Right lobe of liver (tissue), 6 donors: ENCODE data around the gene MARCKS. TPM values are rescaled to one million over a fixed set of nuclear protein-coding genes. Genes with fewer than 3 reads are reported as not detected.

Source experiments
- ATAC-seq, 4 donors: fragments of 200-7000 bp; cut with Tn5 transposase; one replicate each; pipeline ENCODE4 v1.9.1; 2020; ENCODE audit warnings: mild to moderate bottlenecking in 4 of 4, moderate library complexity in 4 of 4
- DNase-seq, 3 donors: peaks; one replicate each; pipeline ENCODE4 v3.0.0-alpha.2; 2020
- H3K27ac ChIP-seq, 3 donors: fragments of 200-600 bp; one replicate each; pipeline ENCODE4 v1.8.0; 2022
- H3K27me3 ChIP-seq, 2 donors: fragments of 200-600 bp; one replicate each; pipeline ENCODE4 v1.8.0; 2022
- H3K36me3 ChIP-seq, 4 donors: fragments of 200-600 bp; sonication (generic) in 1 of 4; one replicate each; pipeline versions ENCODE4 v1.5.1 to v1.8.0; 2017 to 2022; ENCODE audit warnings: control low read depth in 1 of 4
- H3K4me1 ChIP-seq, 4 donors: fragments of 200-600 bp; sonication (generic) in 1 of 4; one replicate each; pipeline versions ENCODE4 v1.5.1 to v1.8.0; 2017 to 2022; ENCODE audit warnings: control low read depth in 1 of 4
- H3K4me3 ChIP-seq, 3 donors: fragments of 200-600 bp; one replicate each; pipeline ENCODE4 v1.8.0; 2022
- H3K9me3 ChIP-seq, 4 donors: fragments of 200-600 bp; sonication (generic) in 1 of 4; one replicate each; pipeline versions ENCODE4 v1.5.1 to v1.8.0; 2017 to 2022; ENCODE audit warnings: control low read depth in 1 of 4
- CTCF ChIP-seq, 4 donors: fragments of 200-600 bp in 3 of 4; fragments of 450-650 bp in 1 of 4; IDR thresholded peaks; one replicate each; pipeline versions ENCODE4 v1.5.1 to v1.8.0; 2016 to 2022; ENCODE audit warnings: antibody characterized with exemption in 4 of 4, mild to moderate bottlenecking in 2 of 4
- POLR2A ChIP-seq: fragments of 450-650 bp; IDR thresholded peaks from one replicate; pipeline ENCODE4 v1.6.1; 2017; ENCODE audit warnings: antibody characterized with exemption, mild to moderate bottlenecking
- WGBS: methylation state at CpG from one replicate; pipeline ENCODE4 v1.1.6; 2018; ENCODE audit warnings: low coverage, low lambda C conversion rate; ENCODE audit not compliant: insufficient coverage; ENCODE audit errors: missing lambda C conversion rate; 5-methylcytosine and 5-hydroxymethylcytosine counted together
- intact Hi-C, 2 donors: fragments of 100-400 bp; cut with DNase I; formaldehyde crosslinking; loops; one replicate each; pipeline versions ENCODE4 v1.11.2 to v1.14.1; 2022
- total RNA-seq, 6 experiments: library from RNA; depleted of rRNA in 2 of 6; stranded (reverse); fragments of >200 nt in 2 of 6; fragmentation: NEBNext Ultra II Directional in 3 of 6; extraction: Animal tissue kit (Norgen Biotek cat#: 25700) in 3 of 6; gene quantifications; one replicate each; pipeline versions ENCODE4 v1.1.0 to v1.2.4, GENCODE V29; 2016 to 2023
- donor health status: DM: no; HTN: yes; CAD: no.
- donor health status: DM: no; HTN: no; CAD: no.
- donor health status: DM: no; HTN: no; CAD: no.
- donor health status: DM: no; HTN: yes; CAD: no.
- donor health status: DM: no; HTN: yes; CAD: no.

Gene MARCKS
- total RNA-seq, 6 experiments from 2014 or later, result 5.2 to 29.9 (median 16.8) TPM

GRCh38 chr6:113829696-113830045 is 27.5 kb upstream of the MARCKS start:
- H3K9me3 ChIP-seq, result no peaks in the 10 kb centered on the region
- H3K4me3 ChIP-seq, result no peak overlapping the region
- H3K27me3 ChIP-seq, result no peaks in the 10 kb centered on the region
- intact Hi-C loops, result no loop called here
- no peaks in the 10 kb centered on the region for H3K4me1 ChIP-seq
- DNase-seq, result no peak
- TF ChIP-seq CTCF (IDR thresholded peaks at IDR 0.05), result no peak
- ATAC-seq, result no peak
- H3K36me3 ChIP-seq, result no peaks in the 10 kb centered on the region
- WGBS, result 10% methylated on average over 1 of the region's 1 CpG
- H3K27ac ChIP-seq, result no peak overlapping the region

- Histone ChIP-seq H3K4me3 (no peak overlapping the region), H3K4me1 (no peaks in the 10 kb centered on the region), H3K27me3 (no peaks in the 10 kb centered on the region), H3K36me3 (no peaks in the 10 kb centered on the region), H3K9me3 (no peaks in the 10 kb centered on the region), H3K27ac (no peak overlapping the region)
- intact Hi-C loops, result no loop called here
- 59% methylated on average over 2 of the region's 2 CpGs for WGBS
- DNase-seq, result no peak
- no peak for ATAC-seq
- TF ChIP-seq CTCF (IDR thresholded peaks at IDR 0.05), result no peak
- no peak for TF ChIP-seq POLR2A
These were observed 27.0 kb upstream of the MARCKS start for GRCh38 chr6:113830140-113830539.

GRCh38 chr6:113833537-113833936 is 23.6 kb upstream of the MARCKS start:
- Histone ChIP-seq H3K4me1 (no peaks in the 10 kb centered on the region), H3K4me3 (no peak overlapping the region), H3K27ac (no peak overlapping the region), H3K9me3 (no peaks in the 10 kb centered on the region), H3K27me3 (no peaks in the 10 kb centered on the region), H3K36me3 (no peaks in the 10 kb centered on the region)
- WGBS, result 50% methylated on average over 2 of the region's 2 CpGs
- no peak for ATAC-seq
- DNase-seq, result no peak
- no peak for TF ChIP-seq POLR2A
- intact Hi-C loops, result no loop called here

- ATAC-seq (no peak), DNase-seq (no peak)
- TF ChIP-seq CTCF (IDR thresholded peaks at IDR 0.05) (no peak), POLR2A (no peak)
- 86% methylated on average over 1 of the region's 2 CpGs for WGBS
- Histone ChIP-seq H3K27me3 (no peaks in the 10 kb centered on the region), H3K9me3 (no peaks in the 10 kb centered on the region), H3K4me1 (no peaks in the 10 kb centered on the region), H3K27ac (no peak overlapping the region), H3K4me3 (no peak overlapping the region), H3K36me3 (no peaks in the 10 kb centered on the region)
- intact Hi-C loops, result no loop called here
These were observed 20.0 kb upstream of the MARCKS start for GRCh38 chr6:113837170-113837569.

- 0% methylated on average over 1 of the region's 1 CpG for WGBS
- ATAC-seq, result no peak
- H3K36me3 ChIP-seq, result no peaks in the 10 kb centered on the region
- H3K4me1 ChIP-seq, result no peaks in the 10 kb centered on the region
- no peaks in the 10 kb centered on the region for H3K27me3 ChIP-seq
- no peak overlapping the region for H3K4me3 ChIP-seq
- no peaks in the 10 kb centered on the region for H3K9me3 ChIP-seq
- TF ChIP-seq POLR2A, result no peak
- TF ChIP-seq CTCF (IDR thresholded peaks at IDR 0.05), result no peak
- intact Hi-C loops, result no loop called here
- DNase-seq, result no peak
- no peak overlapping the region for H3K27ac ChIP-seq
These were observed 15.0 kb upstream of the MARCKS start for GRCh38 chr6:113842165-113842564.
